ENCODE results near the gene XRCC6. TPM values are rescaled to one million over a fixed set of nuclear protein-coding genes. Genes with fewer than 3 reads are reported as not detected.
A peak's percentile ranks its signal among the peaks of the same experiment; 100 is the strongest.
"Not testable (repeated sequence)": the region's sequence is repeated elsewhere in the genome, so short reads cannot be mapped to it uniquely, and the experiment has no call there.

XRCC6 gene
- total RNA-seq, 1 donor from 2014 or later, result 546 TPM

DNA sequence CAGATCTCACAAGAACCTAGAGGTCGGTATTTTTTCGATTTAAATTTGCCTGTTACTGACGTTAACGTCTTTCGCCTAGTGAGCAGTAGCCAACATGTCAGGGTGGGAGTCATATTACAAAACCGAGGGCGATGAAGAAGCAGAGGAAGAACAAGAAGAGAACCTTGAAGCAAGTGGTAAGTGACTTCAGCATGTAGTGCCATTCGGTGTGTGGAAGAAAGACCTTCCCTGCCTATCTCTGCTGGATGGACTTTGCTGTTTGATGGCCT lies 750 bp downstream of the XRCC6 start:
- Histone ChIP-seq H3K4me3 (peak overlapping the region; percentile 58), H3K27me3 (no peaks in the 10 kb centered on the region), H3K27ac (peak overlapping the region; percentile 97), H3K79me2 (ENCODE audit: low read depth) (peaks cover 87% of the 10 kb centered on the region), H3K4me2 (peak overlapping the region; percentile 92), H3K36me3 (peaks cover 19% of the 10 kb centered on the region), H3K9me3 (ENCODE audit: low read depth) (no peaks in the 10 kb centered on the region), H2AFZ (replicated peaks) (no peak overlapping the region), H3F3A (ENCODE audit: low read depth) (peaks cover 35% of the 10 kb centered on the region), H3K4me1 (peaks cover 17% of the 10 kb centered on the region), H4K20me1 (ENCODE audit: low read depth) (peaks cover 32% of the 10 kb centered on the region), H3K9ac (peak overlapping the region; percentile 92)
- Mint-ChIP-seq H3K36me3 (peaks cover 20% of the 10 kb centered on the region), H3K27ac (peak overlapping the region; percentile 94), H3K27me3 (ENCODE audit: insufficient read depth, low read depth) (peaks cover 6% of the 10 kb centered on the region), H3K4me1 (peaks cover 23% of the 10 kb centered on the region), H3K9me3 (no peaks in the 10 kb centered on the region), H3K4me3 (peak overlapping the region; percentile 98)
- no peak for TF ChIP-seq CTCF (IDR thresholded peaks at IDR 0.05)
- no peak for TF ChIP-seq EZH2phosphoT487 (IDR thresholded peaks at IDR 0.05)
- TF ChIP-seq EZH2 (IDR thresholded peaks at IDR 0.05), result no peak
- DNase-seq (ENCODE audit: low spot score), result no peak

DNA sequence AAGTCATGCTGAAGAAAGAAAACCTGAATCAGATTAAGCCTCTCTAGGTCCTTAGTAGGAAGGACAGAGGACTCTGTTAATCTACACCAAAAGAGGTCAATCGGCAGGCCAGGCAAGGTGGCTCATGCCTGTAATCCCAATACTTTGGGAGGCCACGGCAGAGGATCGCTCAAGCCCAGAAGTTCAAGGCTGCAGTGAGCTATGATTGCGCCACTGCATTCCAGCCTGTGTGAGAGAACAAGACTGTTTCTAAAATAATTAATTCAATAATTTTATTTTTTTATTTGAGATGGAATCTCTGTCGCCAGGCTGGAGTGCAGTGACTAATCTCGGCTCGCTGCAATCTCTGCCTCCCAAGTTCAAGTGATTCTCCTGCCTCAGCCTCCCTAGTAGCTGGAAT lies 4.5 kb downstream of the XRCC6 start:
- DNase-seq (ENCODE audit: low spot score), result no peak
- peaks cover 14% of the 10 kb centered on the region for H3K4me1 Mint-ChIP-seq
- Histone ChIP-seq H3K79me2 (ENCODE audit: low read depth) (peaks cover 88% of the 10 kb centered on the region), H3K36me3 (peaks cover 41% of the 10 kb centered on the region), H3K27me3 (no peaks in the 10 kb centered on the region), H4K20me1 (ENCODE audit: low read depth) (peaks cover 29% of the 10 kb centered on the region), H3K4me2 (no peak overlapping the region), H3F3A (ENCODE audit: low read depth) (peaks cover 26% of the 10 kb centered on the region), H3K9me3 (ENCODE audit: low read depth) (no peaks in the 10 kb centered on the region), H3K27ac (no peak overlapping the region), H2AFZ (replicated peaks) (no peak overlapping the region), H3K9ac (no peak overlapping the region), H3K4me1 (peaks cover 7% of the 10 kb centered on the region), H3K4me3 (no peak overlapping the region)
- TF ChIP-seq EZH2 (IDR thresholded peaks at IDR 0.05) (no peak), CTCF (IDR thresholded peaks at IDR 0.05) (no peak), EZH2phosphoT487 (IDR thresholded peaks at IDR 0.05) (no peak)
- H3K36me3 Mint-ChIP-seq, result peaks cover 49% of the 10 kb centered on the region
- H3K27ac Mint-ChIP-seq, result no peak overlapping the region
- H3K27me3 Mint-ChIP-seq (ENCODE audit: insufficient read depth, low read depth), result peaks cover 8% of the 10 kb centered on the region
- H3K4me3 Mint-ChIP-seq, result no peak overlapping the region
- peaks cover 2% of the 10 kb centered on the region for H3K9me3 Mint-ChIP-seq

- H3K4me2 ChIP-seq; H2AFZ ChIP-seq (replicated peaks); DNase-seq (ENCODE audit: low spot score); H3K9me3 ChIP-seq (ENCODE audit: low read depth); H3K9me3 Mint-ChIP-seq; H3K27me3 ChIP-seq; H3K4me3 Mint-ChIP-seq; H3K4me3 ChIP-seq; H3K4me1 Mint-ChIP-seq; H3K4me1 ChIP-seq; H3K27me3 Mint-ChIP-seq (ENCODE audit: insufficient read depth, low read depth); H3K27ac ChIP-seq; H3F3A ChIP-seq (ENCODE audit: low read depth); H3K27ac Mint-ChIP-seq; H3K9ac ChIP-seq: not testable (repeated sequence)
- H4K20me1 ChIP-seq (ENCODE audit: low read depth), result peaks cover 24% of the 10 kb centered on the region
- peaks cover 53% of the 10 kb centered on the region for H3K36me3 Mint-ChIP-seq
- peaks cover 28% of the 10 kb centered on the region for H3K36me3 ChIP-seq
- H3K79me2 ChIP-seq (ENCODE audit: low read depth), result peaks cover 79% of the 10 kb centered on the region
Observed at GRCh38 chr22:41631115-41631514, 10.0 kb downstream of the XRCC6 start.

DNA sequence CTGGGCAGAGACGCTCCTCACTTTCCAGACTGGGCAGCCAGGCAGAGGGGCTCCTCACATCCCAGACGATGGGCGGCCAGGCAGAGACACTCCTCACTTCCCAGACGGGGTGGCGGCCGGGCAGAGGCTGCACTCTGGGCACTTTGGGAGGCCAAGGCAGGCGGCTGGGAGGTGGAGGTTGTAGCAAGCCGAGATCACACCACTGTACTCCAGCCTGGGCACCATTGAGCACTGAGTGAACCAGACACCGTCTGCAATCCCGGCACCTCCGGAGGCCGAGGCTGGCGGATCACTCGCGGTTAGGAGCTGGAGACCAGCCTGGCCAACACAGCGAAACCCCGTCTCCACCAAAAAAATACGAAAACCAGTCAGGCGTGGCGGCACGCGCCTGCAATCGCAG lies 10.5 kb downstream of the XRCC6 start:
- not testable (repeated sequence) for DNase-seq (ENCODE audit: low spot score); H3K4me3 Mint-ChIP-seq; H3K27ac Mint-ChIP-seq; H3K9me3 Mint-ChIP-seq; H3K27me3 ChIP-seq; H3K27ac ChIP-seq; H3K4me1 ChIP-seq; H3F3A ChIP-seq (ENCODE audit: low read depth); H2AFZ ChIP-seq (replicated peaks); H3K9ac ChIP-seq; H3K4me2 ChIP-seq; H3K27me3 Mint-ChIP-seq (ENCODE audit: insufficient read depth, low read depth); H3K4me1 Mint-ChIP-seq; H3K4me3 ChIP-seq; H3K9me3 ChIP-seq (ENCODE audit: low read depth)
- peaks cover 24% of the 10 kb centered on the region for H4K20me1 ChIP-seq (ENCODE audit: low read depth)
- H3K79me2 ChIP-seq (ENCODE audit: low read depth), result peaks cover 79% of the 10 kb centered on the region
- peaks cover 57% of the 10 kb centered on the region for H3K36me3 Mint-ChIP-seq
- H3K36me3 ChIP-seq, result peaks cover 33% of the 10 kb centered on the region

- H3K27me3 Mint-ChIP-seq (ENCODE audit: insufficient read depth, low read depth); H3F3A ChIP-seq (ENCODE audit: low read depth); H3K9me3 Mint-ChIP-seq; H3K4me1 ChIP-seq; H3K9ac ChIP-seq; H3K9me3 ChIP-seq (ENCODE audit: low read depth); H3K4me1 Mint-ChIP-seq; H3K27me3 ChIP-seq; H3K27ac Mint-ChIP-seq; H2AFZ ChIP-seq (replicated peaks); DNase-seq (ENCODE audit: low spot score); H3K4me2 ChIP-seq; H3K4me3 Mint-ChIP-seq; H3K4me3 ChIP-seq; H3K27ac ChIP-seq: not testable (repeated sequence)
- H4K20me1 ChIP-seq (ENCODE audit: low read depth), result peaks cover 15% of the 10 kb centered on the region
- H3K36me3 Mint-ChIP-seq, result peaks cover 42% of the 10 kb centered on the region
- peaks cover 61% of the 10 kb centered on the region for H3K79me2 ChIP-seq (ENCODE audit: low read depth)
- peaks cover 19% of the 10 kb centered on the region for H3K36me3 ChIP-seq
Observed at GRCh38 chr22:41634610-41635009, 13.5 kb downstream of the XRCC6 start.
